PC-3 (cell line): ENCODE data around the gene C20orf96. TPM values are rescaled to one million over a fixed set of nuclear protein-coding genes. Genes with fewer than 3 reads are reported as not detected.

ENCODE experiments used
- ATAC-seq: fragments of 200-7000 bp; cut with Tn5 transposase; 2 replicates; pipeline ENCODE4 v1.9.1; 2020; ENCODE audit warnings: mild to moderate bottlenecking, moderate library complexity
- BruUV-seq: library from RNA; stranded (reverse); fragments of 400-500 nt; replicated peaks from 2 replicates; lab custom pipeline; 2021; lab: Mats Ljungman, UMichigan
- CTCF ChIA-PET: fragments of 300-600 bp; sonication (Branson Sonifier 250); formaldehyde crosslinking; loops from one replicate; lab custom pipeline; 2022; ENCODE audit warnings: antibody characterized with exemption; lab: Charles Lee
- POLR2A ChIA-PET: fragments of 300-600 bp; sonication (Branson Sonifier 250); formaldehyde crosslinking; loops from one replicate; lab custom pipeline; 2022; ENCODE audit warnings: antibody characterized with exemption; ENCODE audit not compliant: unreplicated experiment; lab: Charles Lee
- DNase-seq: peaks from one replicate; pipeline ENCODE4 v3.0.0-alpha.2; 2015
- H2AFZ ChIP-seq: fragments of 300-600 bp; sonication (generic); 2 replicates; pipeline ENCODE4 v1.6.0; 2016; ENCODE audit warnings: antibody characterized with exemption, low read length
- H3F3A ChIP-seq: fragments of 300-600 bp; sonication (generic); one replicate; pipeline ENCODE4 v1.6.0; 2017; ENCODE audit warnings: antibody characterized with exemption, low read length, control low read depth, mild to moderate bottlenecking; ENCODE audit not compliant: unreplicated experiment
- H3K27ac ChIP-seq: fragments of 300-600 bp; sonication (generic); 2 replicates; pipeline ENCODE4 v1.5.1; 2016; ENCODE audit warnings: mild to moderate bottlenecking, low read length
- H3K27me3 ChIP-seq: fragments of 300-600 bp; sonication (generic); 2 replicates; pipeline ENCODE4 v1.6.1; 2016; ENCODE audit warnings: low read length, mixed read lengths
- H3K36me3 ChIP-seq: fragments of 300-600 bp; sonication (generic); 2 replicates; pipeline ENCODE4 v1.6.1; 2016; ENCODE audit warnings: low read depth, mixed run types, low read length, mixed read lengths
- H3K4me1 ChIP-seq: fragments of 300-600 bp; sonication (generic); 2 replicates; pipeline ENCODE4 v1.5.1; 2016; ENCODE audit warnings: low read length; ENCODE audit not compliant: insufficient read depth
- H3K4me2 ChIP-seq: fragments of 300-600 bp; sonication (generic); 2 replicates; pipeline ENCODE4 v1.6.0; 2016; ENCODE audit warnings: low read length
- H3K4me3 ChIP-seq: fragments of 300-600 bp; sonication (generic); 2 replicates; pipeline ENCODE4 v1.5.1; 2016; ENCODE audit warnings: mild to moderate bottlenecking, low read length, mixed read lengths
- H3K79me2 ChIP-seq: fragments of 300-600 bp; sonication (generic); 2 replicates; pipeline ENCODE4 v1.6.1; 2017; ENCODE audit warnings: low read length, mixed read lengths
- H3K9ac ChIP-seq: fragments of 300-600 bp; sonication (generic); 2 replicates; pipeline ENCODE4 v1.6.0; 2016; ENCODE audit warnings: mild to moderate bottlenecking, low read length
- H3K9me2 ChIP-seq: fragments of 300-600 bp; sonication (generic); replicated peaks from 2 replicates; pipeline ENCODE4 v1.6.1; 2016; ENCODE audit warnings: mixed run types, low read length, mixed read lengths
- H3K9me3 ChIP-seq: fragments of 300-600 bp; sonication (generic); 2 replicates; pipeline ENCODE4 v1.6.1; 2016; ENCODE audit warnings: low read length, mixed read lengths
- H4K20me1 ChIP-seq: fragments of 300-600 bp; sonication (generic); 2 replicates; pipeline ENCODE4 v1.6.1; 2016; ENCODE audit warnings: low read length, mixed read lengths
- CTCF ChIP-seq: fragments of 300-600 bp; sonication (generic); conservative IDR thresholded peaks from 2 replicates; pipeline ENCODE4 v1.5.1; 2017; ENCODE audit warnings: antibody characterized with exemption, low read depth, mild to moderate bottlenecking, low read length
- EZH2 ChIP-seq: fragments of 300-600 bp; sonication (generic); IDR thresholded peaks from one replicate; pipeline ENCODE4 v1.6.1; 2017; ENCODE audit warnings: antibody characterized with exemption, mild to moderate bottlenecking, low read length; ENCODE audit not compliant: unreplicated experiment
- EZH2phosphoT487 ChIP-seq: fragments of 300-600 bp; sonication (generic); IDR thresholded peaks from 2 replicates; pipeline ENCODE4 v1.6.1; 2018; ENCODE audit warnings: mild to moderate bottlenecking, antibody characterized with exemption, low read length, borderline replicate concordance
- intact Hi-C: fragments of 100-400 bp; cut with micrococcal nuclease; formaldehyde crosslinking; loops from 2 replicates; pipeline ENCODE4 v1.9.0; 2023
- total RNA-seq: library from RNA; depleted of rRNA; stranded (reverse); fragments of >200 nt; gene quantifications from 2 replicates; pipeline ENCODE4 v1.2.3, GENCODE V29; 2014

Gene C20orf96
- total RNA-seq, 1 experiment from 2014 or later = 3.4 TPM

DNA sequence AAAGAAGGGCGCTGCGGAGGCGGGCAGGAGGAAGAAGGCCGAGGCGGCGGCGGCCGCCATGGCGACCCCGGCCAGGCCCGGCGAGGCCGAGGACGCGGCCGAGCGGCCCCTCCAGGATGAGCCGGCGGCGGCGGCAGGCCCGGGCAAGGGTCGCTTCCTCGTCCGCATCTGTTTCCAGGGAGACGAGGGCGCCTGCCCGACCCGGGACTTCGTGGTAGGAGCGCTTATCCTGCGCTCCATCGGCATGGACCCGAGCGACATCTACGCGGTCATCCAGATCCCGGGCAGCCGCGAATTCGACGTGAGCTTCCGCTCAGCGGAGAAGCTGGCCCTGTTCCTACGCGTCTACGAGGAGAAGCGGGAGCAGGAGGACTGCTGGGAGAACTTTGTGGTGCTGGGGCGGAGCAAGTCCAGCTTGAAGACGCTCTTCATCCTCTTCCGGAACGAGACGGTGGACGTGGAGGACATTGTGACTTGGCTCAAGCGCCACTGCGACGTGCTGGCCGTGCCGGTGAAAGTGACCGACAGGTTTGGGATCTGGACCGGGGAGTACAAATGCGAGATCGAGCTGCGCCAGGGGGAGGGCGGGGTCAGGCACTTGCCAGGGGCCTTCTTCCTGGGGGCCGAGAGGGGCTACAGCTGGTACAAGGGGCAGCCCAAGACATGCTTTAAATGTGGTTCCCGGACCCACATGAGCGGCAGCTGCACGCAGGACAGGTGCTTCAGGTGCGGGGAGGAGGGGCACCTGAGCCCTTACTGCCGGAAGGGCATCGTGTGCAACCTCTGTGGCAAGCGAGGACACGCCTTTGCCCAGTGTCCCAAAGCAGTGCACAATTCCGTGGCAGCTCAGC is 7.6 kb upstream of the C20orf96 start:
- no peaks in the 10 kb centered on the region for H3K9me3 ChIP-seq
- ChIA-PET POLR2A (interaction anchor here (0.6 to 1.0 kb wide), 4 partner anchors 12 to 72 kb away, joined by 3 to 44 read pairs (median 4); partner anchors contain the start of gene SOX12), CTCF (no interaction called here)
- H2AFZ ChIP-seq = peak overlapping the region; percentile 78
- ATAC-seq (peak; percentile 48), DNase-seq (peak; percentile 66)
- BruUV-seq = TSS peak; percentile 33
- H3F3A ChIP-seq = no peaks in the 10 kb centered on the region
- H3K4me1 ChIP-seq = peaks cover 29% of the 10 kb centered on the region
- peak overlapping the region; percentile 93 for H3K4me2 ChIP-seq
- peaks cover 49% of the 10 kb centered on the region for H3K79me2 ChIP-seq
- H3K9ac ChIP-seq = peak overlapping the region; percentile 96
- no peaks in the 10 kb centered on the region for H3K9me2 ChIP-seq
- peaks cover 32% of the 10 kb centered on the region for H4K20me1 ChIP-seq
- no peak for TF ChIP-seq EZH2
- TF ChIP-seq CTCF = no peak
- no peak for TF ChIP-seq EZH2phosphoT487
- H3K27me3 ChIP-seq = no peaks in the 10 kb centered on the region
- intact Hi-C loops = loop anchor here (1.0 kb wide), 1 partner anchor 26 kb away; no protein-coding TSS in a partner anchor
- peak overlapping the region; percentile 75 for H3K27ac ChIP-seq
- no peaks in the 10 kb centered on the region for H3K36me3 ChIP-seq
- peak overlapping the region; percentile 80 for H3K4me3 ChIP-seq

DNA sequence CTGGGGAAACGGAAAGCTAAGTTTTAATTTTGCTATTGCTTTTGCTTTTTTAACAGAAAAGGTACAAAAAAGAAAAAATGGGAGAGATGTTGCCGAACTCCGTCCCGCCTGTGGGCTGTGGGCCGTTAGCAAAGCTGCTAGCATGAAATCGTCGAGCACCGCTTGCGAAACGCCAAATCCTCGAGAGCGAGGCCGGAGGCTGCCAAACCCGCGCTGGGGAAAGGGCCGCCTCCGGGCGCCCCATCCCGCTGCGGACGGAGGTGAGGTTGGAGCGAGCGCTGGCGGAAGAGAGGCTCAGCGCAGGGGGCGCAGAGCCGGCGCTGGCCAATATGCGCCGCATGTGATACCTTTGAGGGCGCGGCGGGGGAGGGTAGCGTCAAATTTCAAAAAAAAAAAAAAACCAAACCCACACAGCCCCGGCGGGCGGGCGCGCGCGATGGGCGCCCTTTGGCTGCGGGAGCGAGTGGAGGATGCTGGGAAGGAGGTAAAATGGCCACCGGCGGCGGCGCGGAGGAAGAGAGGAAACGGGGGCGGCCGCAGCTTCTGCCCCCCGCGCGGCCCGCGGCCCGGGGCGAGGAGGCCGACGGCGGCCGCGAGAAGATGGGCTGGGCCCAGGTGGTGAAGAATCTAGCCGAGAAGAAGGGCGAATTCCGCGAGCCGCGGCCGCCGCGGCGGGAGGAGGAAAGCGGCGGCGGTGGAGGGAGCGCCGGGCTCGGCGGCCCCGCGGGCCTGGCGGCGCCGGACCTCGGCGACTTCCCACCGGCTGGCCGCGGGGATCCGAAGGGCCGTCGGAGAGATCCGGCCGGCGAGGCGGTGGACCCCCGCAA is 6.8 kb upstream of the C20orf96 start, which contains the start of gene ZCCHC3:
TSS of gene ZCCHC3 (plus strand) at position 473 of the 827 bp plus-strand sequence. CDS start at position 490, 17 bp downstream.
- Histone ChIP-seq H3K27ac (peak within 1 kb of the TSS; percentile 75), H3K4me1 (peaks cover 29% of the 10 kb centered on the region), H3K79me2 (peaks cover 49% of the 10 kb centered on the region), H3K9me2 (no peaks in the 10 kb centered on the region), H3K4me3 (peak within 1 kb of the TSS; percentile 80), H3K36me3 (no peaks in the 10 kb centered on the region), H3K9ac (peak within 1 kb of the TSS; percentile 96), H3K4me2 (peak within 1 kb of the TSS; percentile 93), H3F3A (no peaks in the 10 kb centered on the region), H3K27me3 (no peaks in the 10 kb centered on the region), H2AFZ (peak within 1 kb of the TSS; percentile 78), H4K20me1 (peaks cover 32% of the 10 kb centered on the region), H3K9me3 (no peaks in the 10 kb centered on the region)
- TSS peak; percentile 60 for BruUV-seq
- TF ChIP-seq CTCF (0 out of 2 replicates have a peak, but pooled peaks have one; percentile 29), EZH2 (no peak), EZH2phosphoT487 (peak; percentile 98)
- ChIA-PET CTCF (no interaction called here), POLR2A (interaction anchor here (0.6 kb wide), 1 partner anchor 141 kb away, joined by 3 read pairs; no protein-coding TSS in a partner anchor)
- intact Hi-C loops = loop anchor here (1.0 kb wide), 1 partner anchor 27 kb away; no protein-coding TSS in a partner anchor
- peak; percentile 85 for ATAC-seq
- DNase-seq = peak; percentile 96
